Measurements from ENCODE around the gene ZNRF1. TPM values are rescaled to one million over a fixed set of nuclear protein-coding genes. Genes with fewer than 3 reads are reported as not detected.

ZNRF1 gene
- total and polyA plus RNA-seq, 2 of the 8 experiments (the other 6 are each of a cell fraction or from before 2014, with no cell fraction given) = 33.5 to 52.9 TPM

DNA sequence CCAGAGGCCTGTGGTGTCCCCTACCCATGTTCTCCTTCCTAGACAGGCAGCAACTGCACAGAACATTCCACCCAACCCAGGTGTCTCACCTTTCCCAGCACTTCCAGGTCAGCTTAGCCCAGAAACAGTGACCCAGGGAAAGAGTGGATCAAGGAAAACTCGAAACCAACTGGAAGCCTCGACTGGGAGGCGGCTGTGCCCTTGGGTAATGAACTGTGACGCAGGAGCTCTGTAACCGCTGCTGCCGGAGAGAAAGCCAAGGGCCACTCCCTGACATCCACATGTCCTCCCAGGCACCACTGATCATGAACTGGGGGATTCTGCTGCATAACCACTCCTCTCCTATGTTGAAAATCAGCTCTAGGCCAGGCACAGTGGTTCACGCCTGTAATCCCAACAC is 48.3 kb upstream of the ZNRF1 start (continued):
- TF ChIP-seq TBP (IDR thresholded peaks at IDR 0.05; ENCODE audit: low read depth, low read length) (no peak), HDAC2 (IDR thresholded peaks at IDR 0.05; ENCODE audit: borderline replicate concordance in 1 of 2, low read depth in 2 of 2, low read length in 2 of 2) (no peak), SP4 (IDR thresholded peaks at IDR 0.05; ENCODE audit: low read length) (no peak), CTBP2 (IDR thresholded peaks at IDR 0.05; ENCODE audit: borderline replicate concordance, insufficient read depth, insufficient read length, low read length) (no peak)

Data from H1 (cell line).